Measurements from ENCODE around the gene SLC34A3. TPM values are rescaled to one million over a fixed set of nuclear protein-coding genes. Genes with fewer than 3 reads are reported as not detected.

SLC34A3 gene
- total RNA-seq, 2 experiments from 2014 or later: not detected

DNA sequence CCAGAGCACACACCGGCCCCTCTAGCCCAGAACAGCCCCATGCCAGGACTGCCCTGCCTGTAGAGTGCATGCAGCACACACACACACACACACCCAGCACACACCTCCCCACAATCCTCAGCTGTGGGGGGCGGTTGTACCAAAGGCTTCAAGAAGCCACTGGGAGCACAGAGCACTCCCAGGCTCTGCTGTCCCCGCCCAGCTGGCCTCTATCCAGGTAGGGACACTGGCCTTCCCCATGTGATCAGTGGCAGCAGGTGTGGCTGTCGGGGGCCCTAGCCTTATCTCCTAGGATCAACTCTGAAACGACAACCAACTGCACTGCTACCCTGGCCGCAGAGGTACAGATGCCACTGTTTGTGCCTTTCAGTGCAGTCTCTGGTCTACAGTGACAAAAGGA lies 44.3 kb upstream of the SLC34A3 start:
- Histone ChIP-seq H3K79me2 (ENCODE audit: insufficient read depth, low read depth, low read length) (peaks cover 32% of the 10 kb centered on the region), H2AFZ (ENCODE audit: low read length) (no peak overlapping the region), H3K4me1 (ENCODE audit: insufficient read depth, low read length, poor library complexity, severe bottlenecking) (peaks cover 27% of the 10 kb centered on the region), H3K9me2 (ENCODE audit: insufficient read depth, low read length) (no peaks in the 10 kb centered on the region), H3K4me2 (ENCODE audit: low read length) (peak overlapping the region; percentile 80), H3K27ac (ENCODE audit: low read depth, low read length, poor library complexity, severe bottlenecking) (no peak overlapping the region), H3K4me3 (ENCODE audit: low read depth, low read length, poor library complexity, severe bottlenecking) (peak overlapping the region; percentile 94), H3K9me3 (ENCODE audit: low read length) (no peaks in the 10 kb centered on the region), H3K36me3 (ENCODE audit: insufficient read depth, low read length) (peaks cover 59% of the 10 kb centered on the region), H4K20me1 (ENCODE audit: insufficient read depth, low read length) (peaks cover 6% of the 10 kb centered on the region; the same call in 1 of the 2 replicates)
- BruUV-seq (replicated peaks): no TSS peak
- CTCF ChIA-PET (ENCODE audit: unreplicated experiment): no interaction called here
- POLR2A ChIA-PET: no interaction called here
- TF ChIP-seq EZH2phosphoT487 (IDR thresholded peaks at IDR 0.05; ENCODE audit: borderline replicate concordance, low read depth, low read length): no peak
- TF ChIP-seq, protein P1, sequence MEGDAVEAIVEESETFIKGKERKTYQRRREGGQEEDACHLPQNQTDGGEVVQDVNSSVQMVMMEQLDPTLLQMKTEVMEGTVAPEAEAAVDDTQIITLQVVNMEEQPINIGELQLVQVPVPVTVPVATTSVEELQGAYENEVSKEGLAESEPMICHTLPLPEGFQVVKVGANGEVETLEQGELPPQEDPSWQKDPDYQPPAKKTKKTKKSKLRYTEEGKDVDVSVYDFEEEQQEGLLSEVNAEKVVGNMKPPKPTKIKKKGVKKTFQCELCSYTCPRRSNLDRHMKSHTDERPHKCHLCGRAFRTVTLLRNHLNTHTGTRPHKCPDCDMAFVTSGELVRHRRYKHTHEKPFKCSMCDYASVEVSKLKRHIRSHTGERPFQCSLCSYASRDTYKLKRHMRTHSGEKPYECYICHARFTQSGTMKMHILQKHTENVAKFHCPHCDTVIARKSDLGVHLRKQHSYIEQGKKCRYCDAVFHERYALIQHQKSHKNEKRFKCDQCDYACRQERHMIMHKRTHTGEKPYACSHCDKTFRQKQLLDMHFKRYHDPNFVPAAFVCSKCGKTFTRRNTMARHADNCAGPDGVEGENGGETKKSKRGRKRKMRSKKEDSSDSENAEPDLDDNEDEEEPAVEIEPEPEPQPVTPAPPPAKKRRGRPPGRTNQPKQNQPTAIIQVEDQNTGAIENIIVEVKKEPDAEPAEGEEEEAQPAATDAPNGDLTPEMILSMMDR (conservative IDR thresholded peaks at IDR 0.05; ENCODE audit: low read length): no peak
- intact Hi-C loops (cut with micrococcal nuclease; ENCODE audit: unreplicated experiment): loop anchor here (5.0 kb wide), 1 partner anchor 69 kb away; no protein-coding TSS in a partner anchor
- no peak for DNase-seq (ENCODE audit: low spot score)

DNA sequence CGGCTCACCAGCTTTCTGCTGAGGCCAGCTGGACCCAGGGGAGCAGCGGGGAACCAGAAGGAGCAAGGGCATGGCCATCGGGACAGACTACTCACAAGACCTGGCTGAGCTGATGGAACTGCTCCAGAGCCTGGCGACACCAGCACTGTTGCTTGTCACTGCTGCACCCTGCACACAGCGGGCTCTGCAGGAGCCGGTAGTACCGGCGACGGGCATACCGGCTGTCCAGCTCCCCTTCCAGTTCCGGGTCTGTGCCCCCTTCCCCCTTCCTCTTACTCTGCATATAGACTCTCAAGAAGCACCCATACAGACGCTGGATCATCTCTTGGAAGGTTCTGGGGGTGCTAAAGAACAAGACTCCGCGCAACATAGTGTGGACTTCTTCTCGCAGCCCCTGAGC lies 43.3 kb upstream of the SLC34A3 start:
- Histone ChIP-seq H3K4me3 (ENCODE audit: low read depth, low read length, poor library complexity, severe bottlenecking) (peak overlapping the region; percentile 94), H3K4me1 (ENCODE audit: insufficient read depth, low read length, poor library complexity, severe bottlenecking) (peaks cover 27% of the 10 kb centered on the region), H3K79me2 (ENCODE audit: insufficient read depth, low read depth, low read length) (peaks cover 32% of the 10 kb centered on the region), H3K9me2 (ENCODE audit: insufficient read depth, low read length) (no peaks in the 10 kb centered on the region), H2AFZ (ENCODE audit: low read length) (no peak overlapping the region), H3K36me3 (ENCODE audit: insufficient read depth, low read length) (peaks cover 54% of the 10 kb centered on the region), H4K20me1 (ENCODE audit: insufficient read depth, low read length) (peaks cover 6% of the 10 kb centered on the region; the same call in 1 of the 2 replicates), H3K27ac (ENCODE audit: low read depth, low read length, poor library complexity, severe bottlenecking) (no peak overlapping the region), H3K9me3 (ENCODE audit: low read length) (no peaks in the 10 kb centered on the region), H3K4me2 (ENCODE audit: low read length) (peak overlapping the region; percentile 80)
- POLR2A ChIA-PET: interaction anchor here (3.2 kb wide), 1 partner anchor 14 kb away, joined by 16 read pairs; the partner anchor contains the start of gene TPRN
- DNase-seq (ENCODE audit: low spot score): no peak
- CTCF ChIA-PET (ENCODE audit: unreplicated experiment): interaction anchor here (0.5 kb wide), 1 partner anchor 148 kb away, joined by 3 read pairs; no protein-coding TSS in a partner anchor
- no TSS peak for BruUV-seq (replicated peaks)
- no peak for TF ChIP-seq EZH2phosphoT487 (IDR thresholded peaks at IDR 0.05; ENCODE audit: borderline replicate concordance, low read depth, low read length)
- TF ChIP-seq, protein P1 (conservative IDR thresholded peaks at IDR 0.05; ENCODE audit: low read length): no peak
- intact Hi-C loops (cut with micrococcal nuclease; ENCODE audit: unreplicated experiment): loop anchor here (5.0 kb wide), 1 partner anchor 70 kb away; no protein-coding TSS in a partner anchor

DNA sequence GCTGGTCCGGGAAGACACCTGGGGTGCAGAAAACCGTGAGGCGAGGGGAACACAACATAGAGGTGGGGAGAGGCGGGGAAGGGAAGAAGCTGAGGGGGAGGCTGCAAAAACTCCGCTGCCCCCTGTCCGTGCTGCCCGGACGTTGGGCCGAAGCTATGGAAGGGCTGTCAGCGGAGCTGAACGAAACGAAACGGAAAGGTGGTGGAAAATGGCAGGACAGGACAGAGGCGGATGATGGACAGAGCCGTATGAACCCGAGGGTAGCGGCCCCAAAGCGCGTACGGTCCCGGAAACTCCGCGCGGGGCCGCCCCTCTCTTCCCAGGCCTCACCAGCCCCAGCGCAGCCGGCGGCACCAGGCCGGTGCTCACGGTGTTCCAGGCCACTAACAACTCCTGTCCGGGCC lies 42.6 kb upstream of the SLC34A3 start:
- POLR2A ChIA-PET: interaction anchor here (1.5 to 3.2 kb wide), 2 partner anchors 13 to 62 kb away, joined by 8 to 16 read pairs; partner anchors contain the start of gene TPRN
- peak overlapping the region; percentile 92 for H3K27ac ChIP-seq (ENCODE audit: low read depth, low read length, poor library complexity, severe bottlenecking)
- TF ChIP-seq EZH2phosphoT487 (IDR thresholded peaks at IDR 0.05; ENCODE audit: borderline replicate concordance, low read depth, low read length): no peak
- TF ChIP-seq, protein P1 (conservative IDR thresholded peaks at IDR 0.05; ENCODE audit: low read length): no peak
- no peaks in the 10 kb centered on the region for H3K9me2 ChIP-seq (ENCODE audit: insufficient read depth, low read length)
- H3K4me2 ChIP-seq (ENCODE audit: low read length): peak overlapping the region; percentile 80
- no peaks in the 10 kb centered on the region for H3K9me3 ChIP-seq (ENCODE audit: low read length)
- H2AFZ ChIP-seq (ENCODE audit: low read length): peak overlapping the region; percentile 53; the same call in 1 of the 2 replicates
- CTCF ChIA-PET (ENCODE audit: unreplicated experiment): interaction anchor here (0.5 to 0.6 kb wide), 2 partner anchors 13 to 148 kb away, joined by 3 read pairs; no protein-coding TSS in a partner anchor
- TSS peak; percentile 90 for BruUV-seq (replicated peaks)
- H4K20me1 ChIP-seq (ENCODE audit: insufficient read depth, low read length): peaks cover 6% of the 10 kb centered on the region; the same call in 1 of the 2 replicates
- peaks cover 27% of the 10 kb centered on the region for H3K4me1 ChIP-seq (ENCODE audit: insufficient read depth, low read length, poor library complexity, severe bottlenecking)
- no peak for DNase-seq (ENCODE audit: low spot score)
- intact Hi-C loops (cut with micrococcal nuclease; ENCODE audit: unreplicated experiment): loop anchor here (2.0 to 5.0 kb wide), 3 partner anchors 35 to 71 kb away; partner anchors contain the start of gene RNF208
- peaks cover 47% of the 10 kb centered on the region for H3K36me3 ChIP-seq (ENCODE audit: insufficient read depth, low read length)
- peaks cover 32% of the 10 kb centered on the region for H3K79me2 ChIP-seq (ENCODE audit: insufficient read depth, low read depth, low read length)
- H3K4me3 ChIP-seq (ENCODE audit: low read depth, low read length, poor library complexity, severe bottlenecking): peak overlapping the region; percentile 94
